A673 (cell line): ENCODE results near the gene IL20RA. TPM values are rescaled to one million over a fixed set of nuclear protein-coding genes. Genes with fewer than 3 reads are reported as not detected.

Source experiments
- BruUV-seq: library from RNA; stranded (reverse); fragments of 400-500 nt; replicated peaks from 2 replicates; lab custom pipeline; 2021; lab: Mats Ljungman, UMichigan
- CTCF ChIA-PET: fragments of 300-600 bp; sonication (Branson Sonifier 250); formaldehyde crosslinking; loops from one replicate; lab custom pipeline; 2022; ENCODE audit warnings: antibody characterized with exemption; lab: Charles Lee
- POLR2A ChIA-PET: fragments of 300-600 bp; sonication (Branson Sonifier 250); formaldehyde crosslinking; loops from one replicate; lab custom pipeline; 2022; ENCODE audit warnings: antibody characterized with exemption; ENCODE audit not compliant: low non-redundant PET; lab: Charles Lee
- DNase-seq: peaks from one replicate; pipeline ENCODE4 v3.0.0-alpha.2; 2015; ENCODE audit warnings: low spot score
- H3K27ac ChIP-seq: fragments of 200-600 bp; sonication (generic); 2 replicates; pipeline ENCODE4 v1.5.1; 2016; ENCODE audit warnings: mixed run types, low read depth, mild to moderate bottlenecking, mixed read lengths, antibody characterized with exemption, low read length; ENCODE audit not compliant: poor library complexity, severe bottlenecking
- H3K27me3 ChIP-seq: fragments of 200-600 bp; sonication (generic); replicated peaks from 2 replicates; pipeline ENCODE4 v1.6.1; 2017; ENCODE audit warnings: mixed run types, low read depth, mild to moderate bottlenecking, mixed read lengths, antibody characterized with exemption, low read length; ENCODE audit not compliant: insufficient read depth, poor library complexity
- H3K36me3 ChIP-seq: fragments of 200-600 bp; sonication (generic); 2 replicates; pipeline ENCODE4 v1.6.1; 2016; ENCODE audit warnings: mixed run types, mild to moderate bottlenecking, mixed read lengths, antibody characterized with exemption, low read length; ENCODE audit not compliant: insufficient read depth, poor library complexity, severe bottlenecking
- H3K4me1 ChIP-seq: fragments of 200-600 bp; sonication (generic); 2 replicates; pipeline ENCODE4 v1.6.1; 2017; ENCODE audit warnings: mixed run types, mild to moderate bottlenecking, mixed read lengths, antibody characterized with exemption, low read length; ENCODE audit not compliant: insufficient read depth, poor library complexity, severe bottlenecking
- H3K4me3 ChIP-seq: fragments of 200-600 bp; sonication (generic); 2 replicates; pipeline ENCODE4 v1.5.1; 2016; ENCODE audit warnings: low read depth, mixed run types, mild to moderate bottlenecking, mixed read lengths, low read length; ENCODE audit not compliant: poor library complexity, severe bottlenecking
- H3K9me3 ChIP-seq: fragments of 200-600 bp; sonication (generic); 2 replicates; pipeline ENCODE4 v1.6.1; 2016; ENCODE audit warnings: mixed run types, low read depth, mild to moderate bottlenecking, mixed read lengths, antibody characterized with exemption, low read length; ENCODE audit not compliant: poor library complexity, severe bottlenecking
- CTCF ChIP-seq: fragments of 300-800, 200-600 bp; sonication (generic); conservative IDR thresholded peaks from 2 replicates; pipeline ENCODE4 v1.5.1; 2017; ENCODE audit warnings: low read depth, mild to moderate bottlenecking, antibody characterized with exemption, low read length, moderate library complexity, mixed read lengths
- EZH2 ChIP-seq: fragments of 200-600 bp; sonication (generic); IDR thresholded peaks from 2 replicates; pipeline ENCODE4 v1.6.1; 2017; ENCODE audit warnings: borderline replicate concordance, low read depth, mild to moderate bottlenecking, mixed read lengths, antibody characterized with exemption, low read length; ENCODE audit not compliant: poor library complexity, severe bottlenecking
- intact Hi-C: fragments of 100-400 bp; cut with micrococcal nuclease; formaldehyde crosslinking; loops from one replicate; pipeline ENCODE4 v1.10.0; 2022; ENCODE audit not compliant: unreplicated experiment
- total RNA-seq: library from RNA; stranded (reverse); gene quantifications from 2 replicates; pipeline ENCODE4 v1.2.3, GENCODE V29; 2021

IL20RA gene
- total RNA-seq, 1 experiment from 2014 or later, result not detected

GRCh38 chr6:137070303-137070702, 25.5 kb upstream of the IL20RA start:
- H3K4me1 ChIP-seq, result no peaks in the 10 kb centered on the region
- CTCF ChIA-PET, result no interaction called here
- no TSS peak for BruUV-seq

GRCh38 chr6:137067399-137067798, 22.6 kb upstream of the IL20RA start:
- H3K27me3 ChIP-seq, result peaks cover 12% of the 10 kb centered on the region
- intact Hi-C loops, result no loop called here
- no TSS peak for BruUV-seq
- no peak overlapping the region for H3K4me3 ChIP-seq
- H3K36me3 ChIP-seq, result no peaks in the 10 kb centered on the region
- H3K9me3 ChIP-seq, result no peaks in the 10 kb centered on the region
- ChIA-PET CTCF (no interaction called here), POLR2A (no interaction called here)
- H3K27ac ChIP-seq, result no peak overlapping the region
- TF ChIP-seq EZH2 (no peak), CTCF (no peak)
- no peak for DNase-seq
- H3K4me1 ChIP-seq, result no peaks in the 10 kb centered on the region

More at GRCh38 chr6:137070303-137070702, 25.5 kb upstream of the IL20RA start:
- Histone ChIP-seq H3K4me3 (no peak overlapping the region), H3K27me3 (peaks cover 12% of the 10 kb centered on the region), H3K36me3 (no peaks in the 10 kb centered on the region), H3K27ac (no peak overlapping the region), H3K9me3 (no peaks in the 10 kb centered on the region)
- POLR2A ChIA-PET, result no interaction called here
- DNase-seq, result no peak
- intact Hi-C loops, result no loop called here
- no peak for TF ChIP-seq CTCF
- TF ChIP-seq EZH2, result no peak

GRCh38 chr6:137058037-137058436, 13.3 kb upstream of the IL20RA start:
- Histone ChIP-seq H3K4me3 (no peak overlapping the region), H3K9me3 (no peaks in the 10 kb centered on the region), H3K36me3 (no peaks in the 10 kb centered on the region), H3K4me1 (no peaks in the 10 kb centered on the region), H3K27me3 (no peaks in the 10 kb centered on the region), H3K27ac (no peak overlapping the region)
- DNase-seq, result no peak
- intact Hi-C loops, result no loop called here
- no TSS peak for BruUV-seq
- ChIA-PET CTCF (no interaction called here), POLR2A (no interaction called here)
- TF ChIP-seq CTCF (no peak), EZH2 (no peak)
